Naive thymus-derived CD4-positive, alpha-beta T cell (primary cell): ENCODE measurements around the gene TRMT61A. TPM values are rescaled to one million over a fixed set of nuclear protein-coding genes. Genes with fewer than 3 reads are reported as not detected.

Experiments
- ATAC-seq: fragments of 150-1000 bp; cut with Tn5 transposase; 2 replicates; pipeline ENCODE4 v1.10.0; 2021; ENCODE audit warnings: mild to moderate bottlenecking, moderate library complexity
- CTCF ChIA-PET: fragments of 350-600 bp; sonication (Branson Sonifier 250); formaldehyde crosslinking; loops from one replicate; lab custom pipeline; 2021; ENCODE audit warnings: antibody characterized with exemption; lab: Charles Lee
- POLR2A ChIA-PET: fragments of 350-600 bp; sonication (Branson Sonifier 250); formaldehyde crosslinking; loops from one replicate; lab custom pipeline; 2021; ENCODE audit warnings: antibody characterized with exemption, inconsistent platforms; lab: Charles Lee
- DNase-seq, 9 donors: peaks; one replicate each; pipeline versions ENCODE4 v3.0.0 to v3.0.0-alpha.2; 2020 to 2022; ENCODE audit warnings: mixed read lengths in 1 of 9
- H3K27ac ChIP-seq: one replicate; pipeline ENCODE4 v1.7.0; 2013; ENCODE audit warnings: mild to moderate bottlenecking, low read depth, low read length, moderate library complexity
- H3K27me3 ChIP-seq, 2 donors: one replicate each; pipeline ENCODE4 v1.7.0; 2013; ENCODE audit warnings: low read length in 2 of 2, mild to moderate bottlenecking in 2 of 2, moderate library complexity in 2 of 2; ENCODE audit not compliant: control insufficient read depth in 2 of 2, insufficient read depth in 2 of 2
- H3K36me3 ChIP-seq, 3 experiments: 1 replicate in 2 of 3; 2 replicates in 1 of 3; pipeline ENCODE4 v1.7.0; 2013; ENCODE audit warnings: low read length in 3 of 3, mild to moderate bottlenecking in 3 of 3, moderate library complexity in 1 of 3; ENCODE audit not compliant: insufficient read depth in 3 of 3, control insufficient read depth in 2 of 3
- H3K4me1 ChIP-seq, 2 donors: one replicate each; pipeline ENCODE4 v1.7.0; 2013; ENCODE audit warnings: low read length in 2 of 2, mild to moderate bottlenecking in 2 of 2, moderate library complexity in 1 of 2; ENCODE audit not compliant: control insufficient read depth in 2 of 2, insufficient read depth in 2 of 2
- H3K4me3 ChIP-seq: 2 replicates; pipeline ENCODE4 v1.7.0; 2013; ENCODE audit warnings: mild to moderate bottlenecking, low read length
- H3K9me3 ChIP-seq, 3 experiments: 1 replicate in 2 of 3; 2 replicates in 1 of 3; pipeline ENCODE4 v1.7.0; 2013; ENCODE audit warnings: low read length in 3 of 3; ENCODE audit not compliant: control insufficient read depth in 2 of 3
- H3K27ac Mint-ChIP-seq, 9 donors: one replicate each; pipeline ENCODE4 v1.8.0; 2020 to 2022; ENCODE audit warnings: mixed read lengths in 9 of 9, mild to moderate bottlenecking in 8 of 9, moderate library complexity in 5 of 9, inconsistent platforms in 2 of 9
- H3K27me3 Mint-ChIP-seq, 5 donors: one replicate each; pipeline ENCODE4 v1.8.0; 2021 to 2022; ENCODE audit warnings: mixed read lengths in 5 of 5, mild to moderate bottlenecking in 1 of 5
- H3K36me3 Mint-ChIP-seq, 5 donors: one replicate each; pipeline ENCODE4 v1.8.0; 2020 to 2022; ENCODE audit warnings: mixed read lengths in 5 of 5, mild to moderate bottlenecking in 3 of 5, inconsistent platforms in 1 of 5
- H3K4me1 Mint-ChIP-seq, 7 donors: one replicate each; pipeline ENCODE4 v1.8.0; 2020 to 2022; ENCODE audit warnings: mixed read lengths in 7 of 7, mild to moderate bottlenecking in 3 of 7, inconsistent platforms in 1 of 7
- H3K4me3 Mint-ChIP-seq, 10 donors: one replicate each; pipeline ENCODE4 v1.8.0; 2020 to 2022; ENCODE audit warnings: mild to moderate bottlenecking in 10 of 10, mixed read lengths in 10 of 10, moderate library complexity in 6 of 10, inconsistent platforms in 2 of 10
- H3K9me3 Mint-ChIP-seq, 11 donors: one replicate each; pipeline ENCODE4 v1.8.0; 2020 to 2022; ENCODE audit warnings: mixed read lengths in 11 of 11, mild to moderate bottlenecking in 4 of 11, inconsistent platforms in 1 of 11, moderate library complexity in 1 of 11
- intact Hi-C, 2 donors: fragments of 100-400 bp; cut with micrococcal nuclease; formaldehyde crosslinking; loops; one replicate each; pipeline ENCODE4 v1.15.1; 2023
- polyA plus RNA-seq, 2 donors: library from polyadenylated mRNA; unstranded; fragments of 300-500 nt; fragmentation: Illumina TruSeq; gene quantifications; one replicate each; pipeline ENCODE4 v1.2.3, GENCODE V29; 2021
- total RNA-seq, 6 experiments: library from RNA in 5 of 6; stranded (reverse) in 5 of 6; gene quantifications; 1 replicate in 5 of 6; 2 replicates in 1 of 6; pipeline ENCODE4 v1.2.3 and lab custom pipeline; 2021 to 2026

Gene TRMT61A
- total and polyA plus RNA-seq, 7 experiments from 2014 or later, result 6.3 to 15.1 (median 12.2) TPM

DNA sequence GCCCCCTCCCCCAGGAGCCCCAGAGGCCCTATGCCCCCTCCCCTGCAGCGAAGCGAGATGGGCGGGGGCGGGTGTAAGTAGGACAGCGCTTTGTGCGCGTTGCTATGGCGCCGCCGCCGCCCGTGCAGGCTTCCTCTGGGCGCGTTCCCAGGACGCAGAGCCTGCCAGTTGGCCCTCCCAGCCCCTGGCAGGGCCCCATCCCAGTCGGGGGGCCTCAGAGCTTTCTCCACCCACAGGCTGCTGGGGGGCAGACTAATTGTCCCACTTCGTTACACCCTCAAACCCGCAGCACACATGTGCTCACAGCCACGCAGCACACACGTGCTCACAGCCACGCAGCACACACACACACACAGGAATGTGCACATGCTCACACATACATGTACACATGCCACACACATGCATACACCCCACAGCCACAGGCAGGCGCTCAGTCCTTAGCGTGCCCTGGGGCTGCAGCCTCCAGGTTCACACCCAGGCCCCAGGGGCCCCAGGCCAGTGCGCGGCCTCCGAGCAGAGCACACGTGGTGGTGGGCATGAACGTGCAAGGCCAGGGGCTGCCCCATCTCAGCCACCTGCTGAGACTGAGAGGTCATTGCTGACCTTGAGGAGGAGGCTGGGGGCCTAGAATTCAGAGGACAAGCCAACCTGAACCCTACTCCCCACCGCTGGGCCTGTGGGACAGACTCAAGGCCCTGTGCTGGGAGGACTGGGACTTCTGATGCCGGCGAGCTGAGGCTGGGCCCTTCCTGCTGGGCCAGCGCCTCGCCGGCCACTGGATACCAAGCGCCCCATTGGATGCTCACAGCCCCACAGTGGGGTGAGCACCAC, 15.6 kb downstream of the TRMT61A start:
- H3K4me1 ChIP-seq, result no peaks in the 10 kb centered on the region
- H3K36me3 ChIP-seq, result no peaks in the 10 kb centered on the region
- ATAC-seq (no peak), DNase-seq (no peak)
- H3K36me3 Mint-ChIP-seq, result no peaks in the 10 kb centered on the region
- H3K4me3 ChIP-seq, result no peak overlapping the region
- no peaks in the 10 kb centered on the region for H3K27me3 ChIP-seq
- peaks cover 0 to 2% (median 0%) of the 10 kb centered on the region in 7 donors for H3K4me1 Mint-ChIP-seq
- H3K27ac Mint-ChIP-seq, result peak overlapping the region in 1 of 9 donors; percentile 31
- H3K27me3 Mint-ChIP-seq, result no peaks in the 10 kb centered on the region
- no peaks in the 10 kb centered on the region for H3K9me3 Mint-ChIP-seq
- intact Hi-C loops, result no loop called here
- H3K9me3 ChIP-seq, result no peaks in the 10 kb centered on the region
- no peak overlapping the region for H3K4me3 Mint-ChIP-seq
- CTCF ChIA-PET, result no interaction called here
- POLR2A ChIA-PET, result no interaction called here
- H3K27ac ChIP-seq, result no peak overlapping the region

DNA sequence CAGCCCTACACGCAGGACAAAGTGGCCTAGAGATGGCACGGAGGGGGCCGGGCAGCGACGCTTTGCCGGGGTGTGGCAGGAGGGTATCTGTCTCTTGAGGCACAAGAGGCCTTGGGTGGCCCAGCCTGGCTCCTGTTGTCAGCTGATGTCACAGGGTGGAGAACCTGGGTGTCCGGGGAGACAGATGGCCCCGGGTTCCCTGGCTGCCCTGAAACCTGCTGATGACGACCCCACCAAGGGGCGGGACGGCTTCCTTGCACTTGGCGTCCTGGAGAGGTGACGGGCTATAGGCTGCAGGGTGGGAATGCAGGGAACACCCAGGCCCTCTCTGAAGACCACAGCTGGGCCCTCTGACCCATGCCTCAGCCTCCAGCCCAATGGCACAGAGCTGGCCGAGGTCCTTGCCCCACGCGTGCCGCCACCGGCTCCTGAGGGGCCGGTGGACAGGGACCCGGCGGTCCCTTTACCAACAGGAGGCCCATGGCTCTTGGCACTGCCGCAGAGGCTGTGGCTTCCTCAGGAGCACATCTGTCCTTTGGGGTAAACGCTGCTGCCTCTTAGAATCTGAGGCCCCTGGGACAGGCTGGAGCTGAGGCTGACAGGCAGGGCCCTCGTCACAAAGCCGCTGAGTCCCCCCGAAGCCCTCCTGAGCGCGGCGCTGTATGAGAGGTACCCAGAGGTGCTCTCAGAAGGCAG, 16.4 kb downstream of the TRMT61A start:
- peaks cover 0 to 2% (median 0%) of the 10 kb centered on the region in 7 donors for H3K4me1 Mint-ChIP-seq
- Histone ChIP-seq H3K9me3 (no peaks in the 10 kb centered on the region), H3K27ac (no peak overlapping the region), H3K36me3 (no peaks in the 10 kb centered on the region), H3K4me3 (no peak overlapping the region), H3K27me3 (no peaks in the 10 kb centered on the region), H3K4me1 (no peaks in the 10 kb centered on the region)
- H3K36me3 Mint-ChIP-seq, result no peaks in the 10 kb centered on the region
- no peaks in the 10 kb centered on the region for H3K27me3 Mint-ChIP-seq
- intact Hi-C loops, result no loop called here
- CTCF ChIA-PET, result interaction anchor here (0.9 to 2.5 kb wide), 3 partner anchors 16 to 42 kb away, joined by 4 to 12 read pairs (median 5); partner anchors contain the start of gene TRMT61A
- H3K4me3 Mint-ChIP-seq, result no peak overlapping the region
- DNase-seq (no peak), ATAC-seq (no peak)
- H3K9me3 Mint-ChIP-seq, result no peaks in the 10 kb centered on the region
- POLR2A ChIA-PET, result no interaction called here
- H3K27ac Mint-ChIP-seq, result no peak overlapping the region

DNA sequence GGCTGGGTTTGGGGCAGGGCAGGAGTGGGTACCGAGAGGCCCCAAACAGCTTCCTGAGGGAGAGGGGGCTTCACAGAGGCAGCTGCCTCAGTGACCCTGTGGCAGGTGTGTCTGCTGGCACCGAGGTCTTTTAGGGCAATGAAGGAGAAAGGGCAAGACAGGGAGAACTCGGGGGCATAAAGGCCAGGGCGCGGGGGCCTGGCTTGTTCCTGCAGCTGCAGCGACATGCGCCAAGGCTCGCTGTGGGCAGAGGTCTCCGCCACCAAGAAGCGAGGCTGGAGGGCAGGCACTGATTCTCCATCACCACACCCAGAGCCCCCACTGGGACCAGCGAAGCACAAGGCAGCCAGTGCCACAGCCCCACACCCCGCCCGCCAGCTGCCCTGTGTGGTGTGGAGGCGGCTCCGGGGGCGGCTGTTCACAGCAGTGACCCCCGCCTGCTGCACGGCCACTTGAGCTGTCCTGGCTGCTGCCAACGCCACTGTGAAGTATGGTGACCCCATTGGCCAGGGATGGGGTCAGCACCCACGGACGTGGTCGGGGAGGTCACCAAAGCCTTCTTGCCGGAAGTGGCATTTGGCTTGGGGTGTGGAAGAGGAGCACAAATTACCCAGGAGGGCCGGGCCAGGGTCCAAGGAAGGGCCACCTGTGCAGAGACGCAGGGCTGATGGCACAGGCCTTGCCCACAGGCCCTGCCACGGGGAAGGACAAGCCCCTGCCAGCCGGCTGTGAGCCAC, 17.1 kb downstream of the TRMT61A start:
- Histone ChIP-seq H3K36me3 (no peaks in the 10 kb centered on the region), H3K4me3 (no peak overlapping the region), H3K27ac (no peak overlapping the region), H3K9me3 (no peaks in the 10 kb centered on the region), H3K4me1 (no peaks in the 10 kb centered on the region), H3K27me3 (no peaks in the 10 kb centered on the region)
- DNase-seq (no peak), ATAC-seq (no peak)
- intact Hi-C loops, result loop anchor here (1.0 kb wide), 2 partner anchors 28 to 46 kb away; no protein-coding TSS in a partner anchor
- H3K9me3 Mint-ChIP-seq, result no peaks in the 10 kb centered on the region
- H3K4me3 Mint-ChIP-seq, result no peak overlapping the region
- ChIA-PET POLR2A (no interaction called here), CTCF (interaction anchor here (0.5 to 2.5 kb wide), 6 partner anchors 17 to 79 kb away, joined by 3 to 12 read pairs (median 4); partner anchors contain the start of gene TRMT61A)
- no peaks in the 10 kb centered on the region for H3K27me3 Mint-ChIP-seq
- H3K4me1 Mint-ChIP-seq, result peaks cover 0 to 2% (median 0%) of the 10 kb centered on the region in 7 donors
- H3K27ac Mint-ChIP-seq, result no peak overlapping the region
- no peaks in the 10 kb centered on the region for H3K36me3 Mint-ChIP-seq

DNA sequence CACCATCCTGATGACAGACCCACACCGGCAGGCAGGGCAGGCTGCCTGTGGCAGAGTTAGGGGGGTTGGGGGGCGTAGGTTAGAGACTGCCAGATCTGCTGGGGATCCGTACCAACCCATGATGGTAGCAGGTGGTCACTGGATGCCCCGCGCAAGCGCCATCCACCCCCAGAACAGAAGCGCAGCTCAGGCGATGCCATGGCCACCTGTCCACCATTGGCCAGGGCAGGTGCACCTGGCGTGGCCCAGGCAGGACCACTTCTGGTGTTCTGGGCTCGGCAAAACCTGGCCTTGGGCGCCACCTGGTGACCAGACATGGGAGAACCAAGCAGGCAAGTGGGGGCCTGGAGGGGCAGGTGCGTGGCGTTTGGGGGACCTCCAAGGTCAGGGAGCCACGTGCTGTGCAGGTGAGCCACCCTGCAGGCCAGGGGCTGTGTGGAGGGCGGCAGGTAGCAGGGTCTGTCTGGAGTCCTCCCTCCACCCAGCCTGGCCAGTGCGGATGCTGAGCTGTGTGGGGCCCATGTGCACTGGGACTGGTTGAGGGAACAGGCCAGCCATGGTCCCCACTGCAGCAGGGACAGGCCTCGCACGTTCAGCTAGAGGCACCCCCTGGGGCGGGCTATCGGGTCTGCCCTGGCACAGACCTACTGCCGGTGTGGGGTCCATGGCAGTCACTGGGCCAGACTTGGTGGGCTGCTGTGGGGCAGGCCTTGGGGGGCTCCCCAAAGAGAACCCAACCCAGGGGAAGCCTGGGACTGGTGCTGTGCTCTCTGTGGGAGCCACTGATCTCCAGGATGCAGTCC, 17.9 kb downstream of the TRMT61A start:
- Histone ChIP-seq H3K27ac (no peak overlapping the region), H3K36me3 (no peaks in the 10 kb centered on the region), H3K4me1 (no peaks in the 10 kb centered on the region), H3K27me3 (no peaks in the 10 kb centered on the region), H3K9me3 (no peaks in the 10 kb centered on the region), H3K4me3 (no peak overlapping the region)
- ChIA-PET CTCF (interaction anchor here (0.5 to 2.5 kb wide), 11 partner anchors 17 to 411 kb away, joined by 3 to 12 read pairs (median 4); partner anchors contain the start of gene TRMT61A), POLR2A (no interaction called here)
- Mint-ChIP-seq H3K4me3 (no peak overlapping the region), H3K9me3 (no peaks in the 10 kb centered on the region), H3K4me1 (peaks cover 0 to 5% (median 0%) of the 10 kb centered on the region in 7 donors), H3K27me3 (no peaks in the 10 kb centered on the region), H3K36me3 (peaks cover 0 to 4% (median 0%) of the 10 kb centered on the region in 5 donors), H3K27ac (no peak overlapping the region)
- ATAC-seq, result peak; percentile 77
- DNase-seq, result peak; percentile 53 to 83 (median 70)
- intact Hi-C loops, result loop anchor here (1.0 kb wide), 2 partner anchors 29 to 47 kb away; no protein-coding TSS in a partner anchor

DNA sequence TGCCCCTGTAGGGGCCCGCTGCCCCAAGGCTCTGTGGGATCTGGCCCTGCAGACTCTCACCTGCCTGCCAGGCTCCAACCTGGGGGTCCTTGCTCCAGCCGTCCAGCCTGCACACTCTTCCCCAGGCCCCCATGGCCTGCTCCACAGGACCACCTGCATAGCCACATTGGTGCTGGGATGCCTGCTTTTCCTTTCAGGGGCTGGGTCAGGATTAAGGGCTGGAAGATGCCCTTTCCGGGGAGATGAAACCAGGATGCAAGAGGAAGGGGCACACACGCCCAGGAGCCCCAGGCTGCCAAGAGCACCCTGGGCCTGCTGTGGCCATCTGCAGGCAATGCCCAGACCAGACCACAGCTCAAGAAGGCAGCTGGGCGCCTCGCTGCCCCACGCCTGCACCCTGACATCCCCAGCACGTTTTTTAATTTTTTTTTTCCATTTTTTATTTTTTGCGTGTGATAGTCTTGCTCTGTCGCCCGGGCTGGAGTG, 18.5 kb downstream of the TRMT61A start:
- Histone ChIP-seq H3K4me3 (no peak overlapping the region), H3K4me1 (no peaks in the 10 kb centered on the region), H3K36me3 (peaks cover 0 to 2% (median 0%) of the 10 kb centered on the region in 3 experiments), H3K27me3 (no peaks in the 10 kb centered on the region), H3K27ac (no peak overlapping the region), H3K9me3 (no peaks in the 10 kb centered on the region)
- Mint-ChIP-seq H3K27ac (no peak overlapping the region), H3K4me3 (no peak overlapping the region), H3K36me3 (peaks cover 0 to 4% (median 0%) of the 10 kb centered on the region in 5 donors), H3K4me1 (peaks cover 0 to 4% (median 0%) of the 10 kb centered on the region in 7 donors), H3K9me3 (no peaks in the 10 kb centered on the region), H3K27me3 (no peaks in the 10 kb centered on the region)
- POLR2A ChIA-PET, result no interaction called here
- intact Hi-C loops, result no loop called here
- ATAC-seq (no peak), DNase-seq (no peak)
- CTCF ChIA-PET, result interaction anchor here (0.5 to 2.5 kb wide), 8 partner anchors 18 to 410 kb away, joined by 3 to 12 read pairs (median 4); partner anchors contain the start of gene TRMT61A
